A549 (cell line): ENCODE data around the gene OR8I2. TPM values are rescaled to one million over a fixed set of nuclear protein-coding genes. Genes with fewer than 3 reads are reported as not detected.
"Not testable (repeated sequence)": the region's sequence is repeated elsewhere in the genome, so short reads cannot be mapped to it uniquely, and the experiment has no call there.

Experiments used
- ATAC-seq, 2 experiments: fragments of 200-7000 bp in 1 of 2; fragments of >200 bp in 1 of 2; cut with Nextera tagmentation in 1 of 2; cut with Tn5 transposase in 1 of 2; 3 replicates each; pipeline versions ENCODE4 v1.8.0 to v1.9.1; 2018 to 2020; ENCODE audit warnings: mild to moderate bottlenecking in 1 of 2, moderate library complexity in 1 of 2
- CTCF ChIA-PET: fragments of 300-600 bp; sonication (Branson Sonifier 250); formaldehyde crosslinking; extraction: SDS; loops from one replicate; lab custom pipeline; 2021; ENCODE audit warnings: antibody characterized with exemption, inconsistent platforms; lab: Yijun Ruan, JAX
- POLR2A ChIA-PET: fragments of 350-600 bp; formaldehyde crosslinking; extraction: SDS; loops from one replicate; lab custom pipeline; 2021; ENCODE audit warnings: antibody characterized with exemption, inconsistent platforms; lab: Yijun Ruan, JAX
- DNase-seq, 2 experiments: peaks; one replicate each; pipeline versions ENCODE4 v3.0.0 to v3.0.0-alpha.2; 2011 to 2016; ENCODE audit warnings: low read depth in 1 of 2, low spot score in 1 of 2
- FAIRE-seq: peaks from 2 replicates; lab custom pipeline; 2011; peaks lifted over from hg19 to GRCh38; lab: Jason Lieb, UNC
- H3K27ac ChIP-seq, 2 experiments: fragments of >200 bp; sonication (Bioruptor Twin); formaldehyde crosslinking; 3 replicates each; pipeline ENCODE4 v1.5.1; 2016 to 2017
- H3K4me1 ChIP-seq: fragments of >200 bp; sonication (Bioruptor Twin); formaldehyde crosslinking; 3 replicates; pipeline ENCODE4 v1.6.1; 2016
- H3K4me2 ChIP-seq: fragments of >200 bp; sonication (Bioruptor Twin); formaldehyde crosslinking; 3 replicates; pipeline ENCODE4 v1.6.1; 2016
- H3K4me3 ChIP-seq: fragments of >200 bp; sonication (Bioruptor Twin); formaldehyde crosslinking; 3 replicates; pipeline ENCODE4 v1.5.1; 2016
- H3K9me3 ChIP-seq: fragments of >200 bp; sonication (Bioruptor Twin); formaldehyde crosslinking; 3 replicates; pipeline ENCODE4 v1.6.1; 2016
- BCL3 ChIP-seq: fragments of >200 bp; sonication (Bioruptor Twin); formaldehyde crosslinking; IDR thresholded peaks from 3 replicates; pipeline ENCODE4 v1.6.1; 2016
- BHLHE40 ChIP-seq: IDR thresholded peaks from 2 replicates; pipeline ENCODE4 v1.6.1; 2012; ENCODE audit warnings: low read depth, low read length, inconsistent platforms
- CTCF ChIP-seq: fragments of >200 bp; sonication (Bioruptor Twin); formaldehyde crosslinking; IDR thresholded peaks from 3 replicates; pipeline ENCODE4 v1.5.1; 2016
- EHF ChIP-seq: fragments of 250-450 bp; sonication (Bioruptor Pico); IDR thresholded peaks from 2 replicates; pipeline ENCODE4 v1.5.0; 2020; ENCODE audit warnings: mild to moderate bottlenecking
- EHMT2 ChIP-seq: fragments of 200-600 bp; sonication (generic); IDR thresholded peaks from 2 replicates; pipeline ENCODE4 v1.6.1; 2016; ENCODE audit warnings: antibody characterized with exemption, low read depth, mild to moderate bottlenecking, moderate library complexity
- GATA3 ChIP-seq: IDR thresholded peaks from 2 replicates; pipeline ENCODE4 v1.6.1; 2012; ENCODE audit warnings: borderline replicate concordance
- HEYL ChIP-seq: fragments of 250-450 bp; sonication (Bioruptor Pico); IDR thresholded peaks from 2 replicates; pipeline ENCODE4 v1.8.0; 2021; ENCODE audit warnings: mild to moderate bottlenecking, moderate library complexity
- HOXB5 ChIP-seq: fragments of 250-450 bp; sonication (Bioruptor Pico); IDR thresholded peaks from 2 replicates; pipeline ENCODE4 v1.5.0; 2020; ENCODE audit warnings: mild to moderate bottlenecking, moderate library complexity
- KDM1A ChIP-seq: fragments of 200-600 bp; sonication (generic); IDR thresholded peaks from 2 replicates; pipeline ENCODE4 v1.6.1; 2016; ENCODE audit warnings: low read depth, mild to moderate bottlenecking
- KDM5A ChIP-seq: fragments of 200-600 bp; sonication (generic); IDR thresholded peaks from 2 replicates; pipeline ENCODE4 v1.6.1; 2016; ENCODE audit warnings: antibody characterized with exemption, mild to moderate bottlenecking
- MAFK ChIP-seq: fragments of 450-650 bp; IDR thresholded peaks from 2 replicates; pipeline ENCODE4 v1.6.1; 2014; ENCODE audit not compliant: partially characterized antibody
- MAX ChIP-seq: IDR thresholded peaks from 2 replicates; pipeline ENCODE4 v1.6.1; 2012
- MYC ChIP-seq: IDR thresholded peaks from 2 replicates; pipeline ENCODE4 v1.6.1; 2012; ENCODE audit warnings: mild to moderate bottlenecking, inconsistent platforms, low read length, improper control_type of control experiment, borderline replicate concordance
- RAD21 ChIP-seq, 2 experiments: fragments of >200 bp in 1 of 2; sonication (Bioruptor Twin) in 1 of 2; formaldehyde crosslinking in 1 of 2; IDR thresholded peaks in 1 of 2; conservative IDR thresholded peaks in 1 of 2; 2 replicates in 1 of 2; 3 replicates in 1 of 2; pipeline ENCODE4 v1.6.1; 2012 to 2018; ENCODE audit warnings: inconsistent platforms in 1 of 2
- RCOR1 ChIP-seq: fragments of 150-350 bp; IDR thresholded peaks from 2 replicates; pipeline ENCODE4 v1.6.1; 2014; ENCODE audit warnings: antibody characterized with exemption, low read length, low read depth
- SMC3 ChIP-seq: fragments of >200 bp; sonication (Bioruptor Twin); formaldehyde crosslinking; IDR thresholded peaks from 3 replicates; pipeline ENCODE4 v1.6.1; 2018; ENCODE audit warnings: inconsistent platforms
- USF2 ChIP-seq: fragments of 450-650 bp; IDR thresholded peaks from 2 replicates; pipeline ENCODE4 v1.6.1; 2014; ENCODE audit warnings: antibody characterized with exemption
- WGBS: methylation state at CpG from one replicate; pipeline ENCODE4 v1.1.6; 2017; ENCODE audit errors: missing lambda C conversion rate; 5-methylcytosine and 5-hydroxymethylcytosine counted together
- polyA plus RNA-seq, 4 experiments: library from polyadenylated mRNA; depleted of rRNA in 3 of 4; stranded (reverse); fragments of >200 nt; fragmentation: RNase III in 1 of 4; extraction: RNeasy Plus Mini Kit Qiagen cat#74134 plus additional on column Dnase treatment in 1 of 4; gene quantifications; 2 replicates in 3 of 4; 3 replicates in 1 of 4; pipeline ENCODE4 v1.2.3, GENCODE V29; 2011 to 2017

Gene OR8I2
- polyA plus RNA-seq, 2 of the 4 experiments (the other 2 are of a cell fraction): not detected

GRCh38 chr11:56057661-56058237 lies 35.4 kb upstream of the OR8I2 start:
- H3K9me3 ChIP-seq, H3K4me1 ChIP-seq, CTCF ChIA-PET, DNase-seq, FAIRE-seq, H3K4me3 ChIP-seq, POLR2A ChIA-PET, ATAC-seq, H3K4me2 ChIP-seq, H3K27ac ChIP-seq: not testable (repeated sequence)
- WGBS: 0% methylated on average over 7 of the region's 7 CpGs

- ATAC-seq, H3K4me2 ChIP-seq, H3K4me3 ChIP-seq, POLR2A ChIA-PET, CTCF ChIA-PET, FAIRE-seq, H3K9me3 ChIP-seq, DNase-seq, H3K27ac ChIP-seq, H3K4me1 ChIP-seq: not testable (repeated sequence)
- WGBS: 14% methylated on average over 7 of the region's 7 CpGs
Observed at GRCh38 chr11:56058260-56058780, 34.8 kb upstream of the OR8I2 start.

- 6% methylated on average over 2 of the region's 2 CpGs for WGBS
- CTCF ChIA-PET: no interaction called here
- no peak overlapping the region for H3K27ac ChIP-seq
- DNase-seq (no peak), FAIRE-seq (no peak), ATAC-seq (no peak)
- POLR2A ChIA-PET: no interaction called here
- no peak for TF ChIP-seq USF2
- TF ChIP-seq MYC: no peak
- no peak for TF ChIP-seq RCOR1
- no peak for TF ChIP-seq HEYL (CRISPR knock-in tag)
- no peak for TF ChIP-seq MAFK
- TF ChIP-seq MAX: no peak
- no peak for TF ChIP-seq KDM5A
- no peak for TF ChIP-seq BHLHE40
- TF ChIP-seq HOXB5 (CRISPR knock-in tag): no peak
- TF ChIP-seq BCL3: no peak
- TF ChIP-seq GATA3: no peak
- TF ChIP-seq SMC3: no peak
- no peak for TF ChIP-seq KDM1A
- TF ChIP-seq EHMT2: no peak
- H3K4me2 ChIP-seq: no peak overlapping the region
- H3K4me3 ChIP-seq: no peak overlapping the region
- H3K9me3 ChIP-seq: no peaks in the 10 kb centered on the region
- no peaks in the 10 kb centered on the region for H3K4me1 ChIP-seq
Observed at GRCh38 chr11:56066980-56067379, 26.1 kb upstream of the OR8I2 start.

- H3K27ac ChIP-seq: no peak overlapping the region
- under 1% methylated on average over 3 of the region's 3 CpGs for WGBS
- no peak for ATAC-seq
- POLR2A ChIA-PET: no interaction called here
- no peaks in the 10 kb centered on the region for H3K9me3 ChIP-seq
- no peaks in the 10 kb centered on the region for H3K4me1 ChIP-seq
- TF ChIP-seq SMC3: peak; percentile 19; the same call in 1 of the 3 replicates
- TF ChIP-seq EHF (CRISPR knock-in tag): no peak
- TF ChIP-seq CTCF: peak; percentile 38
- peak; percentile 47 to 53; a peak in 3 of 5 replicates for TF ChIP-seq RAD21 (conservative IDR thresholded peaks at IDR 0.05 in 1 of 2, IDR thresholded peaks at IDR 0.05 in 1 of 2)
- TF ChIP-seq, all 56 proteins: peak for 3
- CTCF ChIA-PET: no interaction called here
- Histone ChIP-seq H3K4me2 (no peak overlapping the region), H3K4me3 (no peak overlapping the region)
- DNase-seq (peak in 1 of 2 experiments; percentile 6), FAIRE-seq (no peak)
Observed at GRCh38 chr11:56089697-56090096, 3.4 kb upstream of the OR8I2 start.
